Measurements from ENCODE around the gene KLHL28. TPM values are rescaled to one million over a fixed set of nuclear protein-coding genes. Genes with fewer than 3 reads are reported as not detected.
"Not testable (repeated sequence)": the region's sequence is repeated elsewhere in the genome, so short reads cannot be mapped to it uniquely, and the experiment has no call there.

The KLHL28 gene
- polyA plus RNA-seq, 3 donors: 10.7 to 16.7 (median 14.9) TPM

DNA sequence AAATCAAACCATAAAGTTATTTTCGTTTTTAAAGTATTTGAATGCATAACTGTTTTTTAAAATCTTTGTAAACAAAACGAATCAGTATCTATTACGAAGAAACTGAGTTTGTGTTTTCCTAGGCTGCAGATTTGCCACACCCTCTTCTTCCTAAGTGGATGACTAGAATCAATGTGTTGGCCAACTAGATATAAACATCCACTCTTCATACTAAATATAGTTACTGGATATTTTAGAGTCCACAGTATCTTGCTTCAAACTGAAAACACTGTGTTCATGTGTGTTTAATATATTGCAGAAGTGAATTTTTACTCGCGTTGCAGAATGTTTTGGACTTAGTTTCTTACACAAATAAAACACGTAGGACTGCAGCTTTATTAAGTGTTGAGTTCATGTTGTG, 63.2 kb downstream of the KLHL28 start:
- no peak for DNase-seq

DNA sequence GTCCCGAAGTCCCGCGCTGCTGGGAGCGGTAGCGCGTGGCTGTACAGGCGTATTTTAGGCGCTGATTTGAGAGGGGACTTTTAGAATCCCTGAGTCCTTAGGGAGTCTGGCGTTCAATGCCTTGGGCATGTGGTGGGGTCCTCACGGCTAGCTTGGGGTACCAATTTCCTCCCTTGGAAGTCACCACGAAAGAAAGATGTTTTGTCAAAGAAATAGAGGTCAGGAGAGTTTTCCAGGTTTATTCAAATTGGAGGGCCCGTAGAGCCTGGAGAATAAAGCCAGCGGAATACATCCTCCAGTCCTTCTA, 63.9 kb downstream of the KLHL28 start:
- DNase-seq: no peak

GRCh38 chr14:44897041-44897844, 64.5 kb downstream of the KLHL28 start:
- peak; percentile 95 for DNase-seq

- no peak for DNase-seq
Measured at GRCh38 chr14:44896275-44897040, 65.3 kb downstream of the KLHL28 start.

- DNase-seq: no peak
Measured at GRCh38 chr14:44895716-44896115, 66.0 kb downstream of the KLHL28 start.

- DNase-seq: no peak
Measured at GRCh38 chr14:44893535-44893934, 68.2 kb downstream of the KLHL28 start.

DNA sequence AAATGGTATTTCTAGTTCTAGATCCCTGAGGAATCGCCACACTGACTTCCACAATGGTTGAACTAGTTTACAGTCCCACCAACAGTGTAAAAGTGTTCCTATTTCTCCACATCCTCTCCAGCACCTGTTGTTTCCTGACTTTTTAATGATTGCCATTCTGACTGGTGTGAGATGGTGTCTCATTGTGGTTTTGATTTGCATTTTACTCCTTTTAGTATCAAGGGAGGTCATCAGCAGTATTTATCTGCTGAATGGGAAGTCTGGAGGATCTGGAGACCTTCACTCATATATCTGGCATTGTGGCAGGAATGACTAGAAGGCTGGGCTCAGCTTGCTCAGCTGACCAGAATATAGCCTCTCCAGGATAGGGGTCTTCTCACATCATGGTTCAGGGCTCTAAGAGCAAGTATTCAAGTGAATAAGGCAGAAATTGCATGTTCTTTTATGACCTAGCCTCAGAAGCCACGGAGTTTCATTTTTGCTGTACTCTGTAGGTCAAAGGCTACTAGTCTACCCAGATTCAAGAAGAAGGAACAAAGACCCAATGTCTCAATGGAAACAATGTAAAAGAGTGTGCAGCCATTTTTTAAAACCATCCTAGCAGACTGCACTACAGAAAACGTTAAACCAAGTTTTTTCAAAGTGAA, 69.9 kb downstream of the KLHL28 start:
- not testable (repeated sequence) for DNase-seq

DNA sequence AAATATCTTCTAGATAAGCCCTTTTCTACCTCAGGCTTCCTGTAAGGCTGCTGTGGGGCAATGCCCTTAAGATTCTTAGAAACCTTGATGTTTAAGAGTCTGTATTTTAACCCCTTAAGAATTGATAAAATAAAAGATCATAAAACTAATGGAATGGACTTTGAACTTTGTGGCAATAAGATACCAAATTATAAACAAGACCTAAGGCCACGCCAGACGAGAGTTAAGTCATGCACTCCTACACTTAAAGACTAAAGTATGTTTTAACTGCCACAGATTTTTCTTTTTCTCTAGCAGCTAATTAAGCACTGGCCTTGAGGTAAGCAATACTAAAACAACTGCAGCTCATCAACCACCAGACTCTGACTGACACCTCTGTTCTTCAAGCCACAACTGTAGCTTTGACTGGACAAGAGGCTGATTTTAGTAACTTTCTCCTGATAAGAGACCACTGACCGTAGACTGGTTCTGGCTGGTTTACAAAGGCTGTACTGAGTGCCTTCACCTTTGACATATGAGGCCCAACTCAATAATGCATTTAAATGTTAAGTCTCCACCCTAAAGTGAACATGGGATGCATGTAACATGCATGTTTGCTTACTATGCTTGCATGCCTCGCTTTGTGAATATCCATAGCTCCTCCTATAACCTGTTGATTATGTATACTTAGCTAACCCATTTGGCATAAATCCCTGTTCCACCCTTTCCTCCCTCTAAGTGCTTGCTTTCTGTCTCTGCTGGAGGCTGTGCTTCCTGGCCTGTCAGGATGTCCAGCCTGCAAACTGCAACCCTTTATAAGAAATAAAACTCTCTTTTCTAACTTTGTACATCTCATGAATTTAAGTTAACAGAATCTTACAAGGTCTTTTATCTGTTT, 71.9 kb downstream of the KLHL28 start:
- no peak for DNase-seq

- no peak for DNase-seq
Measured at GRCh38 chr14:44887596-44887955, 74.2 kb downstream of the KLHL28 start.

DNA sequence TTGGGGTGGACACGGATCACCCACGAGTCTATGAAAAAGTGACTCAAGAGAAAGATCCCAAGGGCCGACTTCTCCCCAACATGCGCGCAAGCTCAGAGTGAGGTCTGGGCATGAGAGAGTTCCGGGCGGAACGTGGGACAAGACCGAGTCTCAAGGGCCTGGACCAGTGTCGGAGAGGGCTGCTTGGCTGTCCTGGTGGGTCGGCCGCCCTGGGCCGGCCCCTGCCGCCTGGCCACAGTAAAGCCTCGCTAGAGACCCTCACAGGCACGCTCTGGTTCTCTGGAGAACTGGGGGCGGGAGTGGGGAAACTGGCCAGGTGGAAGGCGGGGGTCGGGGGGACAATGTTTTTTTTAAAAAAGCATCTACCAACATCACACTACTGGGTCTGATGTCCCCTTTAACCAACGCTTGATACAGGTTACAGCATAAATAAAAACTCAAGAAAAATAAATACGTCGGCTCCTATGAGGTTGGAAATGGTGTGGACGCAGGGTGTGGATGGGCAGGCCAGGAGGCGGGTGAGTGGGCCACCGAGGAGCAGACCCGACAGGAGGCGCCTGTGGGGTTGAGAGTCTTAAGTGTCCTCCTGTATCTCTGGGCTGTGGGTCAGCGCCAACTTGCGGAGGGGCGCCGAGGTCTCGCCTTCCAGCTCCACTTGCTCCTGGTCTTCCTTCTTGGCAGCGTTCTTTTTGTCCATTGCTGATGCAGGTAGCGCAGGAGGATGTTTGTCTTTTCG, 74.7 kb downstream of the KLHL28 start:
- DNase-seq: no peak

GRCh38 chr14:44880791-44881190, 81.0 kb downstream of the KLHL28 start:
- no peak for DNase-seq

Other genes with a start within 250 kb of the KLHL28 start
- 10 to 100 TPM; 30.9 to 36.8 (median 34.8) TPM for gene TOGARAM1, start 243 bp upstream of the KLHL28 start, polyA plus RNA-seq (ENCODE audit: insufficient read length in 3 of 3)
- gene PRPF39, start 122.2 kb upstream of the KLHL28 start, polyA plus RNA-seq (ENCODE audit: insufficient read length in 3 of 3): 10 to 100 TPM; 55.9 to 75.5 (median 69.7) TPM
- gene FKBP3, start 172.5 kb upstream of the KLHL28 start, polyA plus RNA-seq (ENCODE audit: insufficient read length in 3 of 3): 100 to 1,000 TPM; 115 to 119 (median 119) TPM
- gene FANCM, start 174.0 kb upstream of the KLHL28 start, polyA plus RNA-seq (ENCODE audit: insufficient read length in 3 of 3): 10 to 100 TPM; 10.8 to 13.3 (median 13.3) TPM